Stimulated activated CD4-positive, alpha-beta T cell treated with anti-CD3 and anti-CD28 coated beads, Interleukin-12 subunit alpha, Interleukin-12 subunit beta, amount 100 ng/mL, for 24 hours (primary cell): Measurements from ENCODE around the gene RIPK1.
"Not testable (repeated sequence)": the region's sequence is repeated elsewhere in the genome, so short reads cannot be mapped to it uniquely, and the experiment has no call there.

Source experiments
- DNase-seq, 2 experiments: peaks; one replicate each; pipeline ENCODE4 v3.0.0-alpha.2; 2020; ENCODE audit warnings: low read depth in 2 of 2

RIPK1 gene

GRCh38 chr6:3045777-3046176 lies 22.5 kb upstream of the RIPK1 start:
- DNase-seq = no peak

- no peak for DNase-seq
Measured at GRCh38 chr6:3046295-3046694, 22.0 kb upstream of the RIPK1 start.

DNA sequence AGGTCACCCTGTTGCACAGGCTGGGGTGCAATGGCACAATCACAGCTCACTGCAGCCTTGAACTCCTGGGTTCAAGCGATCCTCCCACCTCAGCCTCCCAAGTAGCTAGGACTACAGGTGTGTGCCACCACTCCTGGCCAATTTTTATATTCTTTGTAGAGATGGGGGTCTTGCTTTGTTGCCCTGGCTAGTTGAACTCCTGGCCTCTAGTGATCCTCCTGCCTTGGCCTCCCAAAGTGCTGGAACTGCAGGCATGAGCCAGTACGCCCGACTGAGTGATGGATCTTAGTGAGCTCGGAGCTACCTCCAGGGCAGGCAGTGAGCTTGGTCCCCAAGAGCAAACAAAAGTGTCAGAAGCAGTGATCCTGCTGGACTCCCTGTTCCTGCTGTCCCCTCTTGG lies 20.3 kb upstream of the RIPK1 start:
- not testable (repeated sequence) for DNase-seq

- DNase-seq = no peak
Measured at GRCh38 chr6:3052481-3053230, 15.6 kb upstream of the RIPK1 start.

GRCh38 chr6:3053231-3053508 lies 15.1 kb upstream of the RIPK1 start:
- DNase-seq = no peak

- not testable (repeated sequence) for DNase-seq
Measured at GRCh38 chr6:3054229-3055157, 13.8 kb upstream of the RIPK1 start.

GRCh38 chr6:3055158-3055499 lies 13.2 kb upstream of the RIPK1 start:
- DNase-seq = not testable (repeated sequence)

DNA sequence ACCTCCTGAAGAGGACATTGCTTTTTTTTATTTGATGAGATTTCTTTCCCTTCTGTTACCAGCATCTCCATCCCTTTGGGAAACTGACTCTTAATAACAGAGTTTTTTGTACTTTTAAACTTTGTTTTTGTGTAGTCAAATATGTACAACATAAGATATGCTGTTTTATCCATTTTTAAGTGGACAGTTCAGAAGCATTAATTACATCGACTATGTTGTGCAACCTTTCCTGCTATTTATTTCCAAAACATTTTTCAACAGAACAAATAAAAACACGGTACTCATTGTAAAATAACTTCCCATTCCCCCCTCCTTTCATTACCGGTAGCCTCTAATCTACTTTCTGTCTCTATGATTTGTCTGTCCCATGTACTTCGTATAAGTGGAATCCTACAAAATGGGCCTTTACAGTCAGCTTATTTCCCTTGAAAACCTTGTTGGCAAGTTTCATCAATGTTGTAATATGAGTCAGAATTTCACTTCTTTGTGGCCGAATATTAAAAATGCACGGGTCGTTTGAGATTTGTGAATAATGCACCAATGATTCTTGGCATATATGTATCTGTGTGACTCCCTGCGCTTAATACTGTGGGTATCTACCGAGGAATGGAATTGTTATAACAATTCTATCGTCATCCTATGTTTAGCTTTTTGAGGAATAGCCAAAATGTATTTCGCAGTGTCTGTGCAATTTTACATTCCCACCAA lies 11.1 kb upstream of the RIPK1 start:
- DNase-seq = no peak

DNA sequence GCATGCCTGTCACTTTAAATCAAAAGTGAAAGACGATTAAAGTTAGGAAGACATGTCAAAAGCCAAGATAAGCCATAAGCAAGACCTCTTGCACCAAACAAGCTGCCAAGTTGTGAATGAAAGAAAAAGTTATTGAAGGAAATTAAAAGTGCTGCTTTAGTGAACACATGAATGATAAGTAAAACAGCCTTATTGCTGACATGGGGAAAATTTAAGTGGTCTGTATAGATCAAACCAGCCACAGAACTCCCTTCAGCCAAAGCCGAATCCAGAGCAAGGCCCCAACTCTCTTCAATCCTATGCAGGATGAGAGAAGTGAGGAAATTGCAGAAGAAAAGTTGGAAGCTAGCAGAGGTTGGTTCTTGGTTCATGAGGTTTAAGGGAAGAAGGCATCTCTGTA lies 9.3 kb upstream of the RIPK1 start:
- no peak for DNase-seq

GRCh38 chr6:3060092-3060491 lies 8.2 kb upstream of the RIPK1 start:
- DNase-seq = not testable (repeated sequence)

DNA sequence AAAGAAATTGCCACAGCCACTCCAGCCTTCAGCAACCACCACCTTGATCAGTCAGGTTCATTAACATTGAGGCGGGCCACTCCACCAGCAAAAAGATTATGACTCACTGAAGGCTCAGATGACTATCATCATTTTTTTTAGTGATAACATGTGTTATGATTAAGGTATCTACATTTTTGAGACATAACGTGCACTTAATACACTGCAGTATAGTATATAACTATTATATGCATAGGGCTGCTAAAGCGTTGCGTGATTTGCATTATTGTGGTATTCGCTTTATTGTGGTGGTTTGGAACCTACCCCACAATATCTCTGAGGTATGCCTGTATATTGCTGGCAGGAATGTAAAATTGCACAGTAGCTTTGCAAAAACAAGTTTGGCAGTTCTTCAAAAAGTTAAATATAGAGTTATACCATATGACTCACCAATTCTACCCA lies 6.8 kb upstream of the RIPK1 start:
- no peak for DNase-seq

DNA sequence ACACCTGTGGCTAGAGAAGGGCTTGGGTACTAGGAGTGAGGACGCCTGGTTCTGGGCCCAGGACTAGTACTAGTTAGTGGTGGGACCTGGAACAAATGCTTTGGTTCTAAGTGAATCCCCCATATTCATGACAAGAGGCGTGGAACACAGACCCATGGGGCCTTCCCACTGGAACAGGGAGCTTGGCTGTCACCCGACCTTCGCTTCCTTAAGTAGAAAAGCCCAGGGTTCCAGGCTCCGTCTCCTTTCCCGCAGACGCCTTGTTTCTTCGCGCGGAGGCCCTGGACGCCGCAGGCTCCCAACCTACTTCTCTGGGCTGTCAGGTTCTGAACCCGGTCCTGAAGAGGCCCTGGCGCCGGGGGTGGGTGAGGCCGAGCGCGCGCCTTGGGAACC lies 5.0 kb upstream of the RIPK1 start:
- not testable (repeated sequence) for DNase-seq

- peak; percentile 79 to 87 for DNase-seq
Measured at GRCh38 chr6:3063733-3064700, 4.3 kb upstream of the RIPK1 start.

- no peak for DNase-seq
Measured at GRCh38 chr6:3071568-3071967, 3.3 kb downstream of the RIPK1 start.

- no peak for DNase-seq
Measured at GRCh38 chr6:3072798-3073197, 4.5 kb downstream of the RIPK1 start.

GRCh38 chr6:3073382-3073781 lies 5.1 kb downstream of the RIPK1 start:
- no peak for DNase-seq

GRCh38 chr6:3075772-3076113 lies 7.4 kb downstream of the RIPK1 start:
- DNase-seq = no peak

DNA sequence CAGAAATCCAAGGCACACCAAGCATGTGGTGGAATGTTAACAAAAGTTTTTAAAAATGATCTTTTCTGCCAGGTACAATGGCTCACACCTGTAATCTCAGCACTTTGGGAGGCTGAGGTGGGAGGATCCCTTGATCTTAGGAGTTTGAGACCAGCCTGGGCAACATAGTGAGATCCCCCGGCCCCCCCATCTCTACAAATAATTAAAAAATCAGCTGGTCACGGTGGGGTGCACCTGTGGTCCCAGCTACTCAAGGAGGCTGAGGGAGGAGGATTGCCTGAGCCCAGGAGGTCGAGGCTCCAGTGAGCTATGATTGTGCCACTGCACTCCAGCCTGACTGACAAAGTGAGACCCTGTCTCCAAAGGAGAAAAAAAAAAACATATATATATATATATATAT lies 8.0 kb downstream of the RIPK1 start:
- no peak for DNase-seq

- DNase-seq = no peak
Measured at GRCh38 chr6:3077430-3077829, 9.1 kb downstream of the RIPK1 start.

DNA sequence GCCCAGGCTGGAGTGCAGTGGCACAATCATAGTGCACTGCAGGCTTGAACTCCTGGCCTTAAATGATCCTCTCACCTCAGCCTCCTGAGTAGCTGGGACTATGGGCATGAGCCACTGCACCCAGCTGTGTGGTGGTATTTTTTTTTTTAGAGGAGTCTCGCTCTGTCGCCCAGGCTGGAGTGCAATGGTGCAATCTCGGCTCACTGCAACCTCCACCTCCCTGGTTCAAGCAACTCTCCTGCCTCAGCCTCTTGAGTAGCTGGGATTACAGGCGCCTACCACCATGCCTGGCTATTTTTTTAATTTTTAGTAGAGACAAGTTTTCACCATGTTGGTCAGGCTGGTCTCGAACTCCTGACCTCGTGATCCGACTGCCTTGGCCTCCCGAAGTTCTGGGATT lies 10.7 kb downstream of the RIPK1 start:
- not testable (repeated sequence) for DNase-seq

DNA sequence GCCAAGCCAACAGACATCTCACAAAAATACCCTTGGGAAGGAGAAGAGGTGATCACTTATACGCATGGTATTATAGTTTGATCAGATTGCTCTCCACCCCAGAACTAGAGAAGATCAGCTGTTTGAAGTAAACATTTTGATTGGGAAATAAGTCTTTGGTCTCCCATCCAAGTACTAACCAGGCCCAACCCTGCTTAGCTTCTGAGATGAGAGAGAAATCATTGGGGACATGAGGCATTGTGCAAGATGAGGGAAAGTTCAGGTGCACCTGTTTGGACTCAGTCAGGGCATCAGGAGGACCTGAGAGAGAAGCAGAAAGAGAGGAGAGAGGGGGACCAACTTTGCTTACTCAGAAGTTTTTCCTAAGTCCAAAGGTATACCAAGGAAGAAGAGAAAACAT lies 11.4 kb downstream of the RIPK1 start:
- DNase-seq = no peak

GRCh38 chr6:3081960-3082359 lies 13.7 kb downstream of the RIPK1 start:
- DNase-seq = no peak
